ENCODE measurements around the gene GLIS2.
A peak's percentile ranks its signal among the peaks of the same experiment; 100 is the strongest.

GLIS2 gene

DNA sequence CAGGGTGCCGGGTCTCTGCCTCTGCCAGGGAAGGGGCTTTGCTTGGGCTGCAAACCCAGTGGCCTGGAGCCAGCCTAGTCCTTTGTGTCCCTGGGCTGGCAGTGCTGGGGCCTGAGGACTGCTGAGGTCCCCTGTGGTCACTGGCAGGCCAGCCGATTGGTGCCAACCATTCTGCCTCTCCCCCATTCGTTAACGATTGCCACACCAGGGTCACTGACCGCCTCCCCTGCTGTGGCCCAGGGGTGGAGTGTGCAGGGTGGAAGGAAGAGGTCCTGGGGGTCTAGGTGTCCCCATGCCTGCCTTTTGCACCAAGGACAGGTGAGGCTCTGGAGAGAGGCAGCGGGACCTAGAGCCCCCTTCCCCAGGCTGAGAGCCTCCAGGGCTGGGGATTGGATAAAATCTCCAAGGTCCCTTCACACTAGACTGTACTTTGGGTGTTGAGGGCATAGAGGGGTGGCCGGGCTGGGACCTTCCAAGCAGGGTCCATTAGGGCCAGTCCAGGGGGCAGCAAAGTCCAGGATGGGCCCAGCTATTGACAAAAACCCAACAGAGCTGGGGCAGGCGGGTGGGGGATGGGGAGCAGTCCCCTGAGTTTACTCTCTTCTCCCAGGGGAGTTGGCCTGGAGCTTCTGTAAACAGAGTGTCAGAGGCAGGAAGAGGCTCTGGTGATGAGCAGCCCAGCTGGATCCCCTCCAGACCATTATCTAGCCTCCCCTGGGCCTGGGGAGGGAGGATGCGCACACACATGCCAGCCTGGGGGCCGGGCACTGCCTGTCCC is 56.9 kb downstream of the GLIS2 start:
- peak in 1 of 2 experiments; percentile 56 for DNase-seq

DNA sequence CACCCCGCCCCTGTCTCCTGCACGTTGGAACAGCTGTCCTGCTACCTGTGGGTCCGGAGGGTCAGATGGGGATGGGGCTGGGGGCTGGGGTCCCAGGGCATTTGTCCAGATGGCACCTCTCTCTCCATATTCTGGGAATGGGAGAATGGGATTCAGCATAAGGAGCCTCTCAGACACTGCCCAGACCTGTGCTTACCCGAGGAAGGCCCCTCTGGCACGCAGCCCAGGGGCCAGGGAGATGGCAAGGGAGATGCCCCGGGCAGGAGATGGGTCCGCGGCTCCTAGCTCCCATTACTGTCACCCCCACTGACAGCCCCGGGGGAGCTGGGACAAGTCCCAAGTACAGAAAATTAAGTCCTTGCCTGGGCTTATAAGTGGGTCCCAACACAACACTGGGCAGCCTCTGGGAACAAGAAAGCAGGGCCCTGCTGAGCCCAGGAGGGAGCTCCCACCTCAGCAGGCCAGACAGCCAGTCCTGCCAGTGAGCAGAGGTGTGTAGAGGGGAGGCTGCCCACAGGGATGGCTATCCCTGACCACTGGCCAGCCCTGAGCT is 57.6 kb downstream of the GLIS2 start:
- DNase-seq: peak in 1 of 2 experiments; percentile 56

DNA sequence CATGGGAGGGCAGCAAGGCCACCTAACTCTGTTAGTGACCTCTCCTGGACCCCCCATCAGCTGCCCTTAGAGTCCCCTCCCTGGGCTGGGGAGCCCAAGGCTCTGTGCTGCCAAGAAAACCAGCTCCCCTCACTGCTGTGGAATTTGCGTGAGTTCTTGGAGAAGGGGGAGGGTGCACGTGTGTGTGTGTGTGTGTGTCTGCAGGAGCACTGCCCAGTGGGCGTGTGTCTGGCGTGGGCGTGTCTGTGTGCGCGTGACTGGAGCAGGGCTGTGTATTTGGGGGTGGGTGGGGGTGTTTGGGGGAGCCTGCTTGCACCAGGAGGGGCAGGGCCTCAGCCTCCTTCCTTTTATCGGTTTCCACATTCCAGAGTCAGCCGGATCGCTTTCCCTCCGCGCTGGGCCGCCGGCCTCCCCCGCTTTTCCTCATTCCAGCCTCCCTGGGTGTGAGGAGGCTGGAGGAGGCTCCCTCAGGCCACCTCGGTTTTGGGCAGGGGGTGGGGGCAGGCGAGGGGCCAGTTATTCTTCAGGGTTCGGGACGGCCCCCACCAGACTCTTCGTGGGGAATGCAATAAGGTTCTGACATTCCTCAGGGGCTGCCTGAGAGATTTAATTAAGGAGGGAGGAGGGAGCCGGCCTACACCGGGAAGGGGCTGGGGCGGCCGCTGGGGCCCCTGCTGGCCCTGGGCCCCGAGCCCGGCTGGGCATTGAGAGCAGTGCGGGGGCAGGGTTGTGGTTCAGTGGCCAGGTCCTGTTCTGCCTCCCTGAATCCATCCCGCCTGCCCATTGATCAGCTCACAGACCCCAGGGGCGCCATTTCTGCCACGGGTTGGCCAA is 58.3 kb downstream of the GLIS2 start:
- DNase-seq: no peak

DNA sequence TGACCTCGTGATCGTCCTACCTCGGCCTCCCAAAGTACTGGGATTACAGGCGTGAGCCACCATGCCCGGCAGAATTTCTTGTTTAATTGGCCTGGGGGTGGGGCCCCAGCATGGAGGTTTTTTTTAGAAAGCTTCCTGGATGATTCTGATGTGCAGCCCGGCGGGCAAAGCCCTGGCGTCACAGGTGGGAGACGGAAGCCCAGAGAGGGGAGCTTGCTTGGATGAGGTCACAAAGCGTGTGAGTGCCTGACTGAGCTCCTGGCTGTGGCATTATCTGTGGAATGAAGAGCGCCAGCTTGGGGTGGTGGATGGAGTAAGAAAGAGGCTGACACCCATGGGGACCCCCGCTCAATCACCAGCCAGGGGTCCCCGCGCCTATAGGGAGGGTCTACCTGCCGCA is 59.9 kb downstream of the GLIS2 start:
- DNase-seq: no peak

DNA sequence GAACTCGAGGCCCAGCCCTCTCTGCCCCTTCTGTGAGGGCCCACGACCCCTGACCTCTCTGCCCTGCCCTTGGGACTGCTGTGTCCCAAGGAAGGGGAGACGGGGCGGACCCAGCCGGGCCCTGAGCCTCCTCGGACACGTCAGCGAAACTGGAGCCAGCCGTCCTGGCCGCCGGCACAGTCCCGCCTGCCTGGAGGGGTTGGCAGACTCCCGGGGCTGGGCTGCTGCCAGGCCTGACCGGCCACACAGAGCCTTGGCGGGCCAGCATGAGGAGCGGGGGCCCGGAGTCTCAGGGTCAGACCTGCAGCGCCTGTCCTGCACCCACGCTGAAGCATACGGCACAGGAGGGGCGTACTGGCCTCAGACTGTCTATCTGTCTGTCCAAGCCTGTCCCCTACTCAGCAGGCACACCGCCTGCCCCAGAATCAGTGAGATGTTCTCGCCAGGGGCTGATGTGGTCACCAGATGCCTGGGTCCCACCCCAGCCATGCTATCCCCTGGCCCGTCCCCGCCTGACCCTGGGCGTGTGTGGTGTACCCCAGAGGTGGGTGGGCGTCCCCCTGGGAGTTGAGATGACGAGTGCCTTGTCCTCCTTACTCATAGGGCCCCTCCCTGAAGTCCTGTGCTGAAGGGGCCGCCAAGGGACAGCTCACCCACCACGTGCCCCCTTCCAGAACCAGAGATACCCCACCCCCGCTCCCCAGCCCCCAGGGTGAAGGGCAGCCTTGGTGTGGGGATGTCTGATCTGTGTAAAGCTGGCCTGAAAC is 60.4 kb downstream of the GLIS2 start:
- DNase-seq: no peak

DNA sequence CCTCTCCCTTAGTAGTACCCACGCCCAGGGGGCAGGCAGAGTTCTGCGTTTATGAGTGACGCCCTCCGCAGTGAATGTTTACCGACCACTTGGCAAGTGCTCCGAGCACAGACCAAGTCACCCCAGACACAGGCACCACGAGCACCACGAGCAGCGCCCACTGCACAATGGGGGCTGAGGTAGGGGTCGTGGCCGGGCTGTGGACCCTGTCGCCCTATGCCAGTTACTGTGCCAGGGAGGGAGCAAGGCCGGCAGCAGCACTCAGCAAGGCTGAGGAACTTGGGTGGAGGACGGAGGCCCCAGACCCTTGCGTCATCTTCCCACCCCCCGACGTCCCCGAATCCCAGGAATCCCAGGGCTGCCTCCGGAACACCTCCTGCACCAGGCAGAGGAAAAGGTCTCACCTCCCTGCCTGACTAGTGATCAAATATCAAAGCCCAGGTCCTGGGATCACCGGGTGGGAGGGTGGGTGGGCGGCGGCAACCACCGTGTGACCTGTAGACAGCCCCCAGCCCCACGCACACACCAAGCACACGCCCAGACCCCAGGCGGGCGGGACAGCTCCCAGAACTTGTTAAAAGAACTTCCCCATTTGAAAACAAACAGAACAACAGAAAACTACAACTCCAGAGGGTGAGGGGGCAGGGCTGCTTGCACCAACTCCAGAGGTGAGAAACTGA is 61.2 kb downstream of the GLIS2 start:
- DNase-seq: no peak

DNA sequence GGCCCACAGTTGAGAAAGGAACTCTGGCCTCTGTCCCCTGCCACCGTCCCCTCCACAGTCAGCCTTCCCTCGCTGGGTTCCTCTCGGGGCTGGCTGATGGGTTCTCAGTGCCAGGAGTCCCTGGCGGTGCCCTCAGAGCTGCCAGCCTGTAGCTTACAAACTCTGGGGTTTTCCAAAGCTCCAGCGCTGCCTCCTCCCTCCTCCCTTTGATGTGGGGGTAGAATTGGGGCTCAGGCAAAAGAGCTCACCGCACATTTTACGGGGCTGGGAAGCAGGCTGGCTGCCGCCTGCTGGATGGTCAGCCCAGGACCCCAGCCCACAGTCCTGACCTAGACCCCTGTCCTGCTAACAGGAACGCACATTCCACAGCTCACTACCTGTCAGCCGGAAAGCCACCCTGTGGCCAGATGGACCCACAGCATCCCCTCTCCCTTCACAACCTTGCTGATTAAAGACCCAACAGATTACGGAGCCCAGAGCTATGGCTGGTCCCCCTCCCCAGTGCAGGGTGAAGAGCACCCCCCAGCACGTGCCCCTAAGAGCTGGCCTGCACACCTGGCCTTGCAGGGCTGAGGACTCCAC is 61.8 kb downstream of the GLIS2 start:
- no peak for DNase-seq

DNA sequence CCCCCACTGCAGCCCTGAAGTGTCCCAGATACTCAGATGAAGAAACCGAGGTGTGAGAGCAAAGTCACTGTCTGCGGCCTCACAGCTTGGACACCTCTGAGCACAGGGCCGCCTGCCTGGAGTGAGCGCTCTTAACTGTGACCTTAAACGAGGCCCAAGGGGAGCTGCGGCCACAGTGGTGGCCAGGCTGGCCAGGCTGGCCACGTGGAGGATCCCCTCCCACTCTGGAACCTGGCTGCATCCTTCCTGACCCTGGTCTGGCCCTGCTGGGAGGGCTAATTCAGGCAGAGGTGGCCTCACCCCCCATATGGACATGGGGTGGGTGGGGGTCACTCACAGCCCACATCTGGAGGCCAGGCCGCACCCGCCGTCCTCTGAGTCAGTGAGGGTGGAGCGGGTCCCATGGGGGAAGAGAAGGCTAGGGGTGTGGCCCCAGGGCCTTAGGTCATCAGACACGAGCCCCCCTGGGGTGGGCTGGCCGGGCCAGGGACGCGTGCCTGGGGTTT is 62.3 kb downstream of the GLIS2 start:
- DNase-seq: no peak

DNA sequence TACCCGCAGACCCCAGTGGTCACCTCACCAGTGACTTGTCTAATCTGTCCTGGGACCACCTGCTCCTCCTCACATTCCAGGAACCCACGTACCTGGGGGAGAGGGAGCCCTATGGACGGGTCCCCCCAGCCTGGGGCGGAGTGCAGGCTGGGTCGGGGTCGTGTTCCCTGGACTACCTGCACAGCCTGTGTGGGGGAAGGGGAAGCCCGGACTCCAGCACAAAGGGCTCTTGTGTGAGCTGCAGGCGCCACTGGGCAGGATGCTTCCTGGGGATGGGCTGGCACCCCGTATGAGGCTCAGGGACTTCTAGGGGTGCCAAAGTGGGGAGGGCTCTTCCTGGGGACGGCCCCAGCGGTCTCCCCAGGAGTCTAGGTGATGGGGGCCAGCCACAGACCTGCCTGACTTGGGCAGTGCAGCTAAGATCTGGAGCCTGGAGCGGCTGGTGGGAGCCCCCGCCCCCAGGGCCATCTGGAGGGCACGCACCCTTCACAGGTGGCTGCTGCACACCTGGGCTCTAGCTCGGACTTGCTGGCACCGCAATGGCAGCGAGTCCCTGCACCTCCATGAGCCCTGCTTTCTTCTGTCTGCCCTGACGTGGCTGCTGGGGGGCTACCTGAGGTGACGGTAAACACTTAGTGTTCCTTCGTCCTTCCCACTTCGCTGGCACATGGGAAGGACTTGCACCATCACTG is 63.3 kb downstream of the GLIS2 start:
- DNase-seq: no peak

DNA sequence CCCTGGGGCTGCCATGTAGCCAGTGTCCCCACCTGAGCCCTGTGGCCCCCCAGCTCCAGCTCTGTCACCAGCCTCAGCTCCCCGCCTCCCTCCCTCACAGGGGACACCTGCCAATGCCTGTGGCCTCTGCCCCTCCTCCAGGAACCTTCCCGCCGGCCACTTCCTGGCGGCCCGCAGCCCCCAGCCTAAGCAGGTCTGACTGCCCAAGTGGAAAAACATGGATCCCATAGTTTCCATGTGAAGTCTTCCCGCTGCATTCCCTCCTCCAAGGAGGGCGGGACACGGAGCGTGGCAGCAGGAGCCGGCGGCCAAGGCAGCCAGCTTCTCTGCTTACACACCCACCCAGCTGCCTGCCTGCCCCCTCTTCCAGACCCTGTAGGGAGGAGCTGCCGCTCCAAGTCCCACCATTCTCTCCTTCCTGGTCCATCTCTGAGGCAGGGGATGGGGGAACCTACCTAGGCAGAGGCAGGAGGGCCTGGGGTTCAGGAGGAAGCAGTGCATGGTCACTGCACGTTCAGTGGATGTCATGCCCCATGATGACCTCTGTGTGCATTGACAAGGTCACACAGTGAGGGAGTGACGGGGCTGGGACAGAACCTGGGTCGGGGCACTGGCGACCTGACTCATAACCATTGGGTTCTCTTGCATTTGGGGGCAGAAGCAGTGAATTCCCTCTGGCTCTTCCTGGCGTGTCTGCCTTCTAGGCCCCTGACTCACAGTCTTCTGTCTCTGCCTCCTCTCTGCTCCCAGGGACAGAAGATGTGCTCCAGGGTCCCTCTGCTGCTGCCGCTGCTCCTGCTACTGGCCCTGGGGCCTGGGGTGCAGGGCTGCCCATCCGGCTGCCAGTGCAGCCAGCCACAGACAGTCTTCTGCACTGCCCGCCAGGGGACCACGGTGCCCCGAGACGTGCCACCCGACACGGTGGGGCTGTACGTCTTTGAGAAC is 64.5 kb downstream of the GLIS2 start:
- no peak for DNase-seq

DNA sequence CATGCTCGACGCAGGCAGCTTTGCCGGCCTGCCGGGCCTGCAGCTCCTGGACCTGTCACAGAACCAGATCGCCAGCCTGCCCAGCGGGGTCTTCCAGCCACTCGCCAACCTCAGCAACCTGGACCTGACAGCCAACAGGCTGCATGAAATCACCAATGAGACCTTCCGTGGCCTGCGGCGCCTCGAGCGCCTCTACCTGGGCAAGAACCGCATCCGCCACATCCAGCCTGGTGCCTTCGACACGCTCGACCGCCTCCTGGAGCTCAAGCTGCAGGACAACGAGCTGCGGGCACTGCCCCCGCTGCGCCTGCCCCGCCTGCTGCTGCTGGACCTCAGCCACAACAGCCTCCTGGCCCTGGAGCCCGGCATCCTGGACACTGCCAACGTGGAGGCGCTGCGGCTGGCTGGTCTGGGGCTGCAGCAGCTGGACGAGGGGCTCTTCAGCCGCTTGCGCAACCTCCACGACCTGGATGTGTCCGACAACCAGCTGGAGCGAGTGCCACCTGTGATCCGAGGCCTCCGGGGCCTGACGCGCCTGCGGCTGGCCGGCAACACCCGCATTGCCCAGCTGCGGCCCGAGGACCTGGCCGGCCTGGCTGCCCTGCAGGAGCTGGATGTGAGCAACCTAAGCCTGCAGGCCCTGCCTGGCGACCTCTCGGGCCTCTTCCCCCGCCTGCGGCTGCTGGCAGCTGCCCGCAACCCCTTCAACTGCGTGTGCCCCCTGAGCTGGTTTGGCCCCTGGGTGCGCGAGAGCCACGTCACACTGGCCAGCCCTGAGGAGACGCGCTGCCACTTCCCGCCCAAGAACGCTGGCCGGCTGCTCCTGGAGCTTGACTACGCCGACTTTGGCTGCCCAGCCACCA is 65.4 kb downstream of the GLIS2 start:
- DNase-seq: no peak

DNA sequence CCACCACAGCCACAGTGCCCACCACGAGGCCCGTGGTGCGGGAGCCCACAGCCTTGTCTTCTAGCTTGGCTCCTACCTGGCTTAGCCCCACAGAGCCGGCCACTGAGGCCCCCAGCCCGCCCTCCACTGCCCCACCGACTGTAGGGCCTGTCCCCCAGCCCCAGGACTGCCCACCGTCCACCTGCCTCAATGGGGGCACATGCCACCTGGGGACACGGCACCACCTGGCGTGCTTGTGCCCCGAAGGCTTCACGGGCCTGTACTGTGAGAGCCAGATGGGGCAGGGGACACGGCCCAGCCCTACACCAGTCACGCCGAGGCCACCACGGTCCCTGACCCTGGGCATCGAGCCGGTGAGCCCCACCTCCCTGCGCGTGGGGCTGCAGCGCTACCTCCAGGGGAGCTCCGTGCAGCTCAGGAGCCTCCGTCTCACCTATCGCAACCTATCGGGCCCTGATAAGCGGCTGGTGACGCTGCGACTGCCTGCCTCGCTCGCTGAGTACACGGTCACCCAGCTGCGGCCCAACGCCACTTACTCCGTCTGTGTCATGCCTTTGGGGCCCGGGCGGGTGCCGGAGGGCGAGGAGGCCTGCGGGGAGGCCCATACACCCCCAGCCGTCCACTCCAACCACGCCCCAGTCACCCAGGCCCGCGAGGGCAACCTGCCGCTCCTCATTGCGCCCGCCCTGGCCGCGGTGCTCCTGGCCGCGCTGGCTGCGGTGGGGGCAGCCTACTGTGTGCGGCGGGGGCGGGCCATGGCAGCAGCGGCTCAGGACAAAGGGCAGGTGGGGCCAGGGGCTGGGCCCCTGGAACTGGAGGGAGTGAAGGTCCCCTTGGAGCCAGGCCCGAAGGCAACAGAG is 66.3 kb downstream of the GLIS2 start:
- no peak for DNase-seq

DNA sequence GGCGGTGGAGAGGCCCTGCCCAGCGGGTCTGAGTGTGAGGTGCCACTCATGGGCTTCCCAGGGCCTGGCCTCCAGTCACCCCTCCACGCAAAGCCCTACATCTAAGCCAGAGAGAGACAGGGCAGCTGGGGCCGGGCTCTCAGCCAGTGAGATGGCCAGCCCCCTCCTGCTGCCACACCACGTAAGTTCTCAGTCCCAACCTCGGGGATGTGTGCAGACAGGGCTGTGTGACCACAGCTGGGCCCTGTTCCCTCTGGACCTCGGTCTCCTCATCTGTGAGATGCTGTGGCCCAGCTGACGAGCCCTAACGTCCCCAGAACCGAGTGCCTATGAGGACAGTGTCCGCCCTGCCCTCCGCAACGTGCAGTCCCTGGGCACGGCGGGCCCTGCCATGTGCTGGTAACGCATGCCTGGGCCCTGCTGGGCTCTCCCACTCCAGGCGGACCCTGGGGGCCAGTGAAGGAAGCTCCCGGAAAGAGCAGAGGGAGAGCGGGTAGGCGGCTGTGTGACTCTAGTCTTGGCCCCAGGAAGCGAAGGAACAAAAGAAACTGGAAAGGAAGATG is 67.0 kb downstream of the GLIS2 start:
- DNase-seq: no peak

DNA sequence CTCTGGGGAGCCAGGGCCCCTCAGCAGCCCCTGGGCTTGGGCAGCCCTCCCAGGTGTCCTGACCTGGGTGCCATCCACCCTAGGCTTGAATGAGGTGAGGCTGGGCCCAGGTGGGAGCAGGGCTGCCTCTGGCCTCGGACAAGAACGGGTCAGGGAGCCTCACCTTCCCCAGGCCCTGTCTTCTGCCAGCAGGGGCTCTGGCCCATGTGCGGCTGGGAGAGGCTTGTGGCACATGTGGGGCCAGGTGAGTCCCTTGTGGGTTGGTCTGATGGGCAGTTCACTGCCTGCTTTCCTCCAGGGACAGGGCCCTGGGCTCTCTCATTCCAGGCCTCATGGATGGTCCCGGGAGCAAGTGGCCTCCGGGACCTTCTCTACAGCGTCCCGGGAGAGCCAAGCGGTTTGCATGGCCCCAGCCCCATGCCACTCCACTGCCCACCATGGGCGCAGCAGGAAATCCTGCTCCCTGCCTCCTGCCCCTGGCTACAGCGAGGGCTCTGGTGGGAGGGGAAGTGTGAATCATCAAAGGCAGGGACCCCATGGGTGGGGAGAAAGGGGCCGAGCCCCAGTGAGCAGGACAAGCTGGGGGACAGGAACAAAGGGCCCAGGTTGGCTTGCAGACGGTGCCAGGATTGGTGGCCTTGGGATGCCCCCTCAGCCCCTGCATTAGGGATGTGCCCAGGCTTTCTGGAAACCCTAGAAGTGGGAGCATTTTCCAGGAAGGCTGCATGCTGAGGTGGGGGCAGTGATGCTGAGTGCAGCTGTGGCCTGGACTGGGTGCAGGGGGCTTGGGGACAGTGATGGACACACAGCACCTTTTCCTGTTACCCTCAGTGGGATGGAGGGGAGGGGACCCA is 68.0 kb downstream of the GLIS2 start:
- DNase-seq: no peak

DNA sequence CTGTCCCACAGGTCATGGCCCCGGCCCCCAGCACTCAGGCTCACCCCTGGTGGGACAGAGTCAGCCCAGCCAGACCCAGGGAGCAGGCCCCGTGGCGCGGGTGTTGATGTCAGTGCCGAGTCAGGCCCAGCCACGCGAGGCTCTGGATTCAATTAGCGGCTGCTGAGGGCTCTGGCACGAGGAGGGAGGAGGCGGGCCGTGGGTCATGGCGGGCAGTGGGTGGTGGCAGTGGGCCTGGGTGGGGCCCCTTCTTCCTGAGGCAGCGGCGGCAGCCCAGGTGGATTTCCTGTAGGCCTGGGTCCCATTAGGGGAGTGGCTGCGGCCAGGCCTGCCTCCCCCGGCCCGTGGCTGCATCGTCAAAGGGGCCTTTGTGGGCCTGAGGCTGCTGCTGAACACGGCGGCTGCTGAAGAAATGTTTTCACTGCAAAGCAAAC is 68.7 kb downstream of the GLIS2 start:
- DNase-seq: no peak

DNA sequence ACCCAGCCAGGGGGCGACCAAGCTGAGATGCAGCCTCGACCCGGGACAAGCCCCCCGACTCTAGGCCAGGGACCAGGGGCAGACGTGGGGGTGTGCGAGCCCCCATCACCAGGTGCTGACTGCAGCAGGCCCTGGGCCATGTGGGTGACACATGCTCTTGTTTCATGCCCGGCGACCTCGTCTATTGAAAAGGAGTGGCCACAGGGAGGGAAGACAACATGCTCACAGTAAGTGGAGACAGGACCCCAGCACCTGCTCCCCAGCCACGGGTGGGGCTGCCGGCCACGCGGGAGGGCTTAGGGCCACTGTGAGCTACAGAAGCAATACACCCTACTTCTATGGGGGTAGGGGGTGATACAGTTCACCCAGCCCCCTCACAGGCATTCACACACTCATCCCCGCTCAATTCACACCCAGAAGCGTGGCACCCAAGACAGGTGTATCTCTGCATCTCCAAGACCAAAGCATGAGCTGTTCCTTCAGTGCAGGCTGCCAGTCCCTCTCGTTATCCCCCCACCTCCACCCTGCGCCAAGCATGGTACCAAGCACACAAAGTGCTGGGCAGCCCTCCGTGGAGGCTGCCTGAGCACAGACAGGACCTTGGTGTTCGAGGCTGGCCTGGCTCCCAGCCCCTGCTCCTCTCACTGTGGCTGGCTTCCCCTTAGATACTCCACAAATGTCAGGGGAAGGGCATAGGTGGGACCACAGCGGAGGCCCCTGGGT is 69.4 kb downstream of the GLIS2 start:
- no peak for DNase-seq

All from NCI-H524 (cell line).